HL-60 (cell line): Measurements from ENCODE around the gene ANKRD26.

ENCODE experiments used
- GABPA ChIP-seq: IDR thresholded peaks from 2 replicates; pipeline ENCODE4 v1.6.1; 2012; ENCODE audit warnings: low read depth
- POLR2AphosphoS5 ChIP-seq: IDR thresholded peaks from 2 replicates; pipeline ENCODE4 v1.6.1; 2012; ENCODE audit warnings: low read depth
- REST ChIP-seq: IDR thresholded peaks from 2 replicates; pipeline ENCODE4 v1.6.1; 2012; ENCODE audit warnings: low read depth; ENCODE audit not compliant: insufficient replicate concordance
- SPI1 ChIP-seq: IDR thresholded peaks from 2 replicates; pipeline ENCODE4 v1.6.1; 2012; ENCODE audit warnings: low read depth, mild to moderate bottlenecking, borderline replicate concordance
- TF ChIP-seq, protein P1 (sequence below): IDR thresholded peaks from one replicate; pipeline ENCODE4 v1.5.1; 2011; ENCODE audit warnings: low read length, control low read depth, inconsistent platforms; ENCODE audit not compliant: insufficient read depth

- TF ChIP-seq, protein P1, sequence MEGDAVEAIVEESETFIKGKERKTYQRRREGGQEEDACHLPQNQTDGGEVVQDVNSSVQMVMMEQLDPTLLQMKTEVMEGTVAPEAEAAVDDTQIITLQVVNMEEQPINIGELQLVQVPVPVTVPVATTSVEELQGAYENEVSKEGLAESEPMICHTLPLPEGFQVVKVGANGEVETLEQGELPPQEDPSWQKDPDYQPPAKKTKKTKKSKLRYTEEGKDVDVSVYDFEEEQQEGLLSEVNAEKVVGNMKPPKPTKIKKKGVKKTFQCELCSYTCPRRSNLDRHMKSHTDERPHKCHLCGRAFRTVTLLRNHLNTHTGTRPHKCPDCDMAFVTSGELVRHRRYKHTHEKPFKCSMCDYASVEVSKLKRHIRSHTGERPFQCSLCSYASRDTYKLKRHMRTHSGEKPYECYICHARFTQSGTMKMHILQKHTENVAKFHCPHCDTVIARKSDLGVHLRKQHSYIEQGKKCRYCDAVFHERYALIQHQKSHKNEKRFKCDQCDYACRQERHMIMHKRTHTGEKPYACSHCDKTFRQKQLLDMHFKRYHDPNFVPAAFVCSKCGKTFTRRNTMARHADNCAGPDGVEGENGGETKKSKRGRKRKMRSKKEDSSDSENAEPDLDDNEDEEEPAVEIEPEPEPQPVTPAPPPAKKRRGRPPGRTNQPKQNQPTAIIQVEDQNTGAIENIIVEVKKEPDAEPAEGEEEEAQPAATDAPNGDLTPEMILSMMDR, result no peak
- TF ChIP-seq POLR2AphosphoS5, result no peak
- no peak for TF ChIP-seq SPI1
- TF ChIP-seq GABPA, result no peak
- TF ChIP-seq REST, result no peak
Measured at GRCh38 chr10:26978519-26978918, 121.8 kb downstream of the ANKRD26 start.
